ENCODE results near the gene CPD.
A peak's percentile ranks its signal among the peaks of the same experiment; 100 is the strongest.
"Not testable (repeated sequence)": the region's sequence is repeated elsewhere in the genome, so short reads cannot be mapped to it uniquely, and the experiment has no call there.

The CPD gene

DNA sequence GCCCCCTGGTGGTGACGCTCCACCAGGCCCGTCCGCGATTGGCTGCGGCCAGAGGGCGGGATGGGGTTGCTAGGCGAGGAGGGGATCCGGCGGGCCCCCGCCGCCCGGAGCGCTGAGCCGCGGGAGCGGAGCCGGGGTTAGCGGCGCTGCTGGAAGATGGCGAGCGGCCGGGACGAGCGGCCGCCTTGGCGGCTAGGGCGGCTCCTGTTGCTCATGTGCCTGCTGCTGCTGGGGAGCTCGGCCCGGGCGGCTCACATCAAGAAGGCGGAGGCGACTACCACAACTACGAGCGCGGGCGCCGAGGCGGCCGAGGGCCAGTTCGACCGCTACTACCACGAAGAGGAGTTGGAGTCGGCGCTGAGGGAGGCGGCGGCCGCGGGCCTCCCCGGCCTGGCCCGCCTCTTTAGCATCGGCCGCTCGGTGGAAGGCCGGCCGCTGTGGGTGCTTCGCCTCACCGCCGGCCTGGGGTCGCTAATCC is at the start of gene CPD:
Gene CPD, plus strand, starts transcription at position 103 of the 478 bp plus-strand sequence. Its CDS starts 54 bp downstream, at position 157.
- peak; percentile 96 for DNase-seq

DNA sequence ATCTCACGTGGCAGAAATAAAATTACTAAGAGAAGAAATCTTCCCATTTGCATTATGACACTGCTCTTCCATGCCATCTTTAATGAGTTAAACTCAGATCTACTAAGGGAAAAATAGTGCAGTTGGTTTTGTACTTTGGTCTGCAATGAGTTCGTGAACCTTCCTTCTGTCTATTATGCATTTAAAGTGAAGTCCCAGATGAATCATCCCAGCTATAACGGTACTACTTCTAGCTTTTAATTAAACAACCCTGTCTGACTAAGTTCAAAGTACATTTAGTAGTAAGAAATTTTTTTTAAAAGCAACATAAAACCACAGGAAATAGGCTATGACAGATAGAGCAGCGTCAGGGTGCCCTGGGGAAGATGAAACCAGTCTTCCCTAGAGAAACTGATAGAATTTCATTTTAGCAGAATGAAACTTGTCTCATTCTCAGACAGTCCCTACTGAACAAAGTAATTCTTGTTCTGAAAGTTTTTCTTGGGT is 46.6 kb upstream of the CPD start:
- DNase-seq, result no peak

DNA sequence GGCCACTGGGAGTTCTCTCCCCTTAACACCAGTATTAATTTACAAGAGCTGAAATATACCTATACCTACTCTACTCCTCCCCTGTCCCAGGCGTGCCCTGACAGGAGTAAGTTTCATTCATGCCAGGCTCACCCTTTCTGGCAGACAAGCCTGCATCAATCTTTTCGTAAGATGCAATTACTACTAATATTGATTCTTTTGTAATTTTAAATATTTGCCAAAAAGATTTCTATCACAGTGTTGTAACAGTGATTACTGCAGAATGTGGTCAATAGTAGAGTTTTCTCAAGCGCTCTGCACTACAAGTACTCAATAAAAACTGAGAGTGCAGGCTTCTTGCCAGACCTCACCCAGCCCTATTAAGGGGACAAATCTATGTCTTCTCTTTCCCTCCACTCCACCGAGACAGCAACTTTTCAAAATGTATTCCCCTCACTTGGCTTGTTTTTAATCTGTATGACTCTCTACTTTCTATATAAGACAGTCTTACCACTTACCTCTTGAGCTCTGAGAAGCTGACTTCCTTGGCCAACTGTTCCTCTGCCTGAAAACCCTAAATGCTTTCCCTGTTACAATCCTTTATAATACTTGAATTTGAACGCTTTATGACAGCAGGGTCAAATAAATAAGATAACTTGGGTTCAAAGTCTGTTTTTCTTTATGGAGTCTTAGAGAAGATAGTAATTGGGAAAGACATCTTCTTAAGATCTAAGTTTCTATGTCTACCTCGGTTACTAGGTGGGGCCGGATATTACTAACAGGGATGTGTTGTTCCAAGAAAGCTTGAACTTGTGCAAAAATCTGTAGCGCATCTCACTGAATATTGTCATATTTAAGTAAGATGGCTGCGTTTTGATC is 45.0 kb upstream of the CPD start, which contains the start of gene TMIGD1:
Gene TMIGD1, minus strand, starts transcription at position 555 of the 858 bp plus-strand sequence. CDS start 1,924 bp downstream, outside the sequence.
- no peak for DNase-seq

DNA sequence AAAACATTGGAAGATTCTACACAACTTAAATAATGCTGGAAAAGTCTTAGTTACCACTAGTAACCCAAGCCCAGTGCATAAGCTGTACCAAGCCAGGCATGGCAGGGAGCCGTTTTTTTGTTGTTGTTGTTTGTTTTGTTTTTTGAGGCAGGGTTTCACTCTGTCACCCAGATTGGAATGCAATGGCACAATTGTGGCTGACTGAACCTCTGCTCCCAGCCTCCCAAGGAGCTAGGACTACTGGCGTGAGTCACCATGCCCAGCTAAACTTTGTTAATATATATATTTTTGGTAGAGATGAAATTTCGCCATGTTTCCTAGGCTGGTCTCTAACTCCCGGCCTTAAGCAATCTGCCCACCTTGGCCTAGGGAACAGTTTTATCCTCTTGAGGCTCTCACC is 44.3 kb upstream of the CPD start:
- DNase-seq, result no peak

DNA sequence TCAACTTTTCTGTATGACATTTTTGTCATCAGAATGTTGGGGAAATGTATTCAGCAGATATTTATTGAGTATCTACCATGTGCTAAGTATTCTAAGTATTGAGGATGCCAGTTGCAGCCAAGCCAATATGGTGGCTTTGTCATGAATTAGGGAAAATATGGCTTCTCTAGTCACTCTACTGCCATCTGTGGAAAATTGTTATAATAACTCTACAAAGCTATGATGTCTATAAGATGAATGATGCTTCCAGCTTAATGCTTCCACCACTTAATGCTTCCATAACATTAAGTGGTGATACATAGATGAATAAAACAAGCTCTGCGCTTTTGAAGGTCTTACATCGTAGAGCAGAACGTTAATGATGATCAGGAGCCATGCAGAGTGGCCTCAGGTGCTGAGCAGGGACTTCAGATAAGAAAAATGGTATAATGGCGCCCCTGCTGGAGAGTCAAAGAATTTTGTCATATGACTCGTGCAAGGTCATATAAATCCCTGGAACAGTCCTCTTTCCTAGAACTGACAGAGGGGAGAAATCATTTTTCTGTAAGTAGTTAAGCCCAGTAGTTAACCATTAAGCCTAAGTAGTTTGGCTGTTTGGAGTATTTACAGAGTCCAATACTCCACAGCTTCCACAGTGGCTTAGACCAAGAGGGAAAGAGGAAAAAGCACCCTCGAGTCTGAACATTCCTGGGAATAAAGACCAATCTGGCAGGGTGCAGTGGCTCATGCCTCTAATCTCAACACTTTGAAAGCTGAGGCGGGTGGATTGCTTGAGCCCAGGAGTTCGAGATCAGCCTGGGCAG is 42.2 kb upstream of the CPD start:
- peak; percentile 68 for DNase-seq

DNA sequence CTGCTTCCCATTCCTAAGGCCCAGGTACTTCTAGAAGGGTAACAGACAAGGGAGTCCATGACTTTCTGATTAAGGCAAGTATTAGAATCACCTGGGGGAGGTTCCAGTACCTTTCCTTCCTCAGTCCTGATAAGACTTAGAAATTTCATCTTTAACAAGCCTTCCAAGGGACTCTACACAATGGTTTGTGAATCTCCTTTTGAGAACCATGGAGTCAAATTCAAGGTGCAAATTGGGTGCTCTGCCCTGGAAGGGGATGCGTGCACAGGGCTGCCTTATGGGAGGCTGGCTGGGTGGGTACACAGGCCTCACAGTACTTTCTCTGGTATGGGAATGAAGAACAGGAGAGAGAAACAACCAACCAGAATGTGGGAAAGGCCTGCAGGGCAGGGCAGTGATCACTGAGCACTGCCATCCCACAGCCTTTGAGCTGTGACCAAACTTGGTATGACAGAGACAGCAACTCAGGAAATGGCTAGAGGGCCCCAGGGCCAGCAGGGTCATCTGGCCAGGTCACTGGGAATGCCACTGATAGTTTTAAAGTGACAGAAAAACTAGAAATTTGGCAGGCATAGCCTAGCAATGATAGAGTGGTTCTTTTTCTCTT is 41.2 kb upstream of the CPD start:
- DNase-seq, result no peak

DNA sequence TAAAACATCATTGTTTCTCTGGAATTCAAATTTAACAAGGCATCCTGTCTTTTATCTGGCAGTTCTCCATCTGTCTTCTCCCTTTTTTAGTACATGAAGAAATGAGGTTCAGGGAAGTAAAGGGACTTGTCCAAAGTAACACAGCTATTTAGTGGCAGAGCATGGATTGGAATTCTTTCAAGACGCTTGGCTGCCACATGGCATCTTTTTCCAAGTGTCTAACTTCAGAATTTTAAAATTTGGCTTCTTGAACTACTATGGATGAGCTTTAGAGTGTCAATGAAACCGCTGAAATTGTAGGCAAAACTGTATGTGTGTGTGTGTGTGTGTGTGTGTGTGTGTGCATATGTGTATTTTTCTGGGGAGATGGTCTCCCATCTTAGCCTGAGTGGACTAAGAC is 39.6 kb upstream of the CPD start:
- DNase-seq, result no peak

DNA sequence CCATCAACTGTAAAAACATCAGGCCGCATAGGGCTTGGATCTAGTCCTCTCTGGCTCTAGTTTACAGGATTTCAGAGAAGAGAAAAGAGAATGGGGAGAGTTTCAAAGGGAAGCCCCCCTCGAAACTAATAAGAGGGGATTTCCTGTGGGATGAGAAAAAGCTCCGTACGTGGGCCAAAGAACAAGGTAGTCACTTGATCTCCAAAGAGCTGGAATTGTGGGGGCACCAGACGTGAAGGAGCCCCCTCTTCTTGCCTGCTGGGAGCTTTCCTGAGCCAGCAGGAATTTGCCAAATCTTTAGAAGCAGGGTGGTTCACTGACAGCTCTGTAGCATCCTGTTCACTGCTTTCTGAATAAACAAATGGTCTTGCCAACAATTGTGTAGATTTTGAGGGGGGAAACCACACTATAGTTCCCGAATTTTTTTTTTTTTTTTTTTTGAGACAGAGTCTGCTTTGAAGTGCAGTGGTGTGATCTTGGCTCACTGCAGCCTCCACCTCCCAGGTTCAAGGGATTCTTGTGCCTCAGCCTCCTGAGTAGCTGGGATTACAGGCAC is 37.8 kb upstream of the CPD start:
- DNase-seq, result no peak

DNA sequence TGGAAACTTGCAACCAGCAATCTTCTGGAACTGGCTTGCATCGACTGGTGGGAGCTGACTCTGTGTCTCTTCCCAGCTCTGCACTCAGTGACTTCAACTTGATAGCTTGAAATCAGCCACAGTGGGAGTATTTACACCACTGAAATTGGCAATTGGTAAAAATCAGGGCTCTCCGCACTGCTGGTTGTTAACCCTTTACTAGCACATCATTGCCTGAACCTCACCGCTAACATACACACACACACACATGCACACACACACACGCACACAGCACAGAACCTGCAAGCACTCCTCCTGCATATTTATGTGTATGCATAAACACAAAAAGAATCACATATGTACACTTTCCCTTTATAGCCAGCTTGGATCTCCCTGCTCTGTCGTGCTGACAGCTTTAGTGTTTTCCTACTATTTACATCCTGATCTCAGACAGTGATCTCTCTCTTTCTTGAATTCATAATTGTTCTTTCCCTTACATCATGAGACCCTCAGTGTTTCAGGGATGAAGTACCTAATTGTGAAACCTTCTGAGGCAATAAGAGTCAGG is 37.0 kb upstream of the CPD start:
- no peak for DNase-seq

DNA sequence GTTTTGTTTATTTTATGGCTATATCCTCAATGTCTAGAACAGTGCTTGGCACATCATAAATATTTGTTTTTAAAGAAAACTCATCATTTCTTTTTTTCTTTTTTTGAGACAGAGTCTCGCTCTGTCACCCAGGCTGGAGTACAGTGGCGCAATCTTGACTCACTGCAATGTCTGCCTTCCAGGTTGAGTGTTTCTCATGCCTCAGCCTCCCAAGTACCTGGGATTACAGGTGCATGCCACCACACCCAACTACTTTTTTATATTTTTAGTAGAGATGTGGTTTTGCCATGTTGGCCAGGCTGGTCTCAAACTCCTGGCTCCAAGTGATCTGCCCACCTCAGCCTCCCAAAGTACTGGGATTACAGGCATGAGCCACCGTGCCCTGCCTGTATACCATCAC is 35.5 kb upstream of the CPD start:
- DNase-seq, result not testable (repeated sequence)

DNA sequence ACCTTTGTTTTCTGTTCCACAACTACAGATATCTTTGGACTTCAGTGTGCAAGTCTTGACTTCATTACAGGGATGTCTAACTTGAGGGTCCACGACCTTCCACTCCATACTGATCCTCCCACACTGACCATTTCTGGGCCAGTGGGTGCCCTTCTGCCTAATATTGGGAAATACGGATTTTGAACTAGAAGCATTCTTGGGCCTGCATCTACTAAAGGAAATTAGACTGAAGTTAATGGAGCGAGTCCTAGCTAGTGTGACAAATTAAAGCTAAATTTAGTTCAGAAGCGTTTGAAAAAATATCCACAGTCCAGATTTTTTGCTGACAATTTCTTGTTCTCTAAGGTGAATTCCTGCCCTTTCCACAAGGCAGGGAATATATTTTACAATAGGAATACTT is 34.9 kb upstream of the CPD start:
- DNase-seq, result no peak

DNA sequence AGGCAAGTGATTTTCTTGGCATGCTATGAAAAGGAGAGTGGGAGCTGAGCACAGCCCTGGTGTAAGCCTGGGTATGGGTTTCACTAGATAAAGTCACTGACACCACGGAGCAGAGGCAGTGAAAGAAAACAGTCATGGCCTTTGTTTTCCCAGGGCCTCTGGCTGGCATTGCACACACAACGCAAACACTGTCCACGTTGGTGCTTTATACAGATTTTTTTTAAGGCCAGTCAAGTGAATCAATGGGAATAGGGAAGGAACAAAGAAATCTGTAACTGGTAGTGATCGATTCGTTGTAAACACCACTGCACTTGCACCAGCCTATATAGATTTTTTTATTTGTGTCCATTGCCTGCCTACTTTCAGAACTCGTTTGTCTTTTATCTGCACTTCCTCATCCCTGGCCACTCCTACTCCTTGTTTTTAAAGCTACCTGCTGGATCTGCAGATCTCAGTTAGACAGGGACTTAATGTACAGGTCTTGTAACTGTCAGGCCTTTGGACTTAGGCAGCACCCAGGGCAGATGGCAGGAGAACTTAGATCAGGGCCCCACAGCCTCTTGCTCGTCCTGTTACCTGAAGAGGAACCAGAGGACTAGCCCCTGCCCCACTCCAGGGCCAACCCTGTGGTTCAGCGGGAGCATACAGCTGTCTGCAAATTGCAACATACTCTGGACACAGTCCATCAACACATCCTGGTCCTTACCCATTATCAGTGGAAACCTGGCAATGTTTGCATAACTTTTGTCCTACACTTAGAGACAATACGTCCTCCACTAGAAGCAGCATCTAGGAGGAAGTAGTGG is 34.2 kb upstream of the CPD start:
- peak; percentile 45 for DNase-seq

DNA sequence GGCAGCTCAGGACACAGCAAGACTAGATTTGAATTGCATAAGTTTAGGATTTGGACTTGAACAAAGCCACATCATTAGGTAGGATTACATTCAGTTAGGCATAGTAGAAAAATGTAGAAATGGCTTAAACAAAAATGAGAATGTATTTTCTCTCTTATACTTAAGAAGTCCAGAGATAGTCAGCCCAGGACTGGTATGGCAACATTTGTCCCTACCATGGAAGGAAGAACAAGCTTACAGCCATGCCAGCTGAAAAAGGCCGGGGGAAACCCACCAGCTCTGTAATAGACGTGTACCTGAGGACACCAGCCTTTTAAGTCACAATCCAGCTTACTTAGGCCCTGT is 33.7 kb upstream of the CPD start:
- no peak for DNase-seq

DNA sequence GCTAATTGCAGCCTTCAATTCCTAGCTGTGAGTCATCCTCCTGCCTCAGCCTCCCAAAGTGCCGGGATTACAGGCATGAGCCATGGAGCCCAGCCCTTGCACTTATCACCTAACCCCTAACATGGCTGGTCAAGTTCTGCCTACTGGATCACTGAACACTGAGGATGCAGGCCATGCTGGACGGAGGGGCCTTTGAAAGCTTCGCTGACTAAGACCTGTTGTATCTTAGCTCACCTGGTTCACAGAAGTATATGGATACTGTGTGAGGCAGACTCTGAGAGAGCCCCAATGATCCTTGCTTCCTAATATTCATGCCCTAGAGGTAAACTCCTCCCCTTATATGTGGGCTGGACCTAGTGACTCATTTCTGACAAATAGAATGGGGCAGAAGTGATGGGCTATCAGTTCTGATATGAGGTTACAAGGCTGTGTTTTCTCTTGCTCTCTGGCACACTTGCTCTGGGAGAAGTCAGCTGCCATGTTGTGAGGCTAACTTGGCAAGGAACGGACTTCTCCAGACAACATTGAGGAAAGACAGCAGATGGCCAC is 33.1 kb upstream of the CPD start:
- no peak for DNase-seq

DNA sequence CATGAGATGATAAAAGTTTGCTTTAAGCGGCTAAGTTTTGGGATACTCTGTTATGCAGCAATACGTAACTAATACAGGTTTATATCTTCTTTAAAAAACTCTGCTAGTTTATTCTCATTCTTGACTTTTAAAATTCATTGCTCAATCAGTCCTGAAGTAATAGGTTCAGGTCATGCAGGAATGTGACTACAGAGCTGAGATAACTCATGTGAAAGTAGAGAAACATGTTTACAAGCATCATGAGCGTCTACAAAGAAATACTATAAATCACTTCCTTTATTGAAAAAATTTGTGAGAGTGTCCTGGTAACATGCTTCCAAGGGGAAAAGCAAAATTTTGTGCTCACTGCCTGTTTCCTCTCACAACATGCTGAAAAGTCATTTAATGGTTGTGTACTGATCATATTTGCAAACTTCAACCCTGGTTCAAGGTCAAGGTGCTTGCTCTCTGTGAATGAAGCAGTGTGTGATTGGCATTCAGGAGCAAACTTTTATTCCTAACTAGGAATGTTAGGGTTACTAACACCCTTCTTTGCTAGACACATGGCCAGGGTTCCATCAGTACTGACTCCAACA is 32.4 kb upstream of the CPD start:
- no peak for DNase-seq

DNA sequence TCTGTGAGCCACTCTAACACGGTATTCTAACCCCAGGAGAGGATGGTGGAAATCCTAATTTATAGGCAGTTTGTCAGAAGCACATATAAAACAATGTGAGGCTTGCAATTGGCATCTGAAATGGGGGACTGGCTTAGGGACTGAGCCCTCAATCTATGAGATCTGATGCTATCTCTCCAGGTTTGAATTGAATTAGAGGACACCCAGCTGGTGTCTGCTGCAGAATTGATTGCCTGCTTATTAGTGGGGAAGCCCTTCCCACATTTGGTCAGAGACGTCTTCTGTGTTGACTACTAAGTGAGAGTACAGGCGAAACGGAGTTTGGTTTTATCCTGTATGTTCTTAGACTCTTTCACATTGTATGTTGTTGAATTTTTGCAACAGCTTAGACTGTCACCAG is 31.2 kb upstream of the CPD start:
- no peak for DNase-seq

DNA sequence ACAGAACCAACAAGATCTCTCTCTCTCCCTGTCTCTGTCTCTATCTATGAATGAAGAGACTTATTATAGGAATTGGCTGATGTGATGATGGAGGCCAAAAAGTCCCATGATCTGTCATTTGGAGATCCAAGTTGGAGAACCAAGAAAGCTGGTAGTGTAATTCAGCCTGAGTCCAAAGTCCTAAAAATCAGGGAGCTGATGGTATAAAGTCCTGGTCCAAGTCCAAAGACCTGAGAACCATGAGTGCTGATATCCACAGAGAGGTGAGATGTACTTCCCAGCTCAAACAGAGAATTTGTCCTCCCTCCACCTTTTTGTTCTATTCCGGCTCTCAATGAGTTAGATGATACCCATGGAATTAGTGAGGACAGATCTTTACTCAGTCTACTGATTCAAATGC is 29.5 kb upstream of the CPD start:
- DNase-seq, result no peak

DNA sequence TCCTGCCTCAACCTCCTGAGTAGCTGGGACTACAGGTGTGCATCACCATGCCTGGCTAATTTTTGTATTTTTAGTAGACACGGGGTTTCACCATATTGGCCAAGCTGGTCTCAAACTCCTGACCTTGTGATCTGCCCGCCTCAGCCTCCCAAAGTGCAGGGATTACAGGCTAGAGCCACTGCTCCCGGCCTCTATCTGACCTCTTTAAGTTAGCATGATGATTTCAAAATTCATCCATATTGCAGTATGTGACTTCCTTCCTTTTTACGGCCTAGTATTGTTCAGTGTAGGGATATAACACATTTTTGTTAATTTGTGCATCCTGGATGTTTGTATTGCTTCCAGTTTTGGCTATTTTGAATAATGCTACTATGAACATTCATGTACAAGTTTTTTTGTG is 27.5 kb upstream of the CPD start:
- not testable (repeated sequence) for DNase-seq

DNA sequence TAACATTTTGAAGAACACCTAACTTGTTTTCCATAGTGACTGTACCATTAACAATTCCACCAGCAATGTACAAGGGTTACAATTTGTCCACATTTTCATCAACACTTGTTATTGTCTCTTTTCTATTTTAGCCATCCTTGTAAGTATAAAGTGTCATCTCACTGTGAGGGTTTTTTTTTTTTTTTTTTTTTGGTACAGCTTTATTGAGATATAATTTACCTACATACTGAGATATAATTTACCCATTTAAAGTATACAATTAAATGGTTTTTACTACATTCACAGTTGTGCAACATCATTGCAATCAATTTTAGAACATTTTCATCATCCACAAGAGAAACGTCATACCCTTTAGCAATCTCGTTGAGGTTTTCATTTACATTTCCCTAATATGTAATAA is 27.0 kb upstream of the CPD start:
- no peak for DNase-seq

DNA sequence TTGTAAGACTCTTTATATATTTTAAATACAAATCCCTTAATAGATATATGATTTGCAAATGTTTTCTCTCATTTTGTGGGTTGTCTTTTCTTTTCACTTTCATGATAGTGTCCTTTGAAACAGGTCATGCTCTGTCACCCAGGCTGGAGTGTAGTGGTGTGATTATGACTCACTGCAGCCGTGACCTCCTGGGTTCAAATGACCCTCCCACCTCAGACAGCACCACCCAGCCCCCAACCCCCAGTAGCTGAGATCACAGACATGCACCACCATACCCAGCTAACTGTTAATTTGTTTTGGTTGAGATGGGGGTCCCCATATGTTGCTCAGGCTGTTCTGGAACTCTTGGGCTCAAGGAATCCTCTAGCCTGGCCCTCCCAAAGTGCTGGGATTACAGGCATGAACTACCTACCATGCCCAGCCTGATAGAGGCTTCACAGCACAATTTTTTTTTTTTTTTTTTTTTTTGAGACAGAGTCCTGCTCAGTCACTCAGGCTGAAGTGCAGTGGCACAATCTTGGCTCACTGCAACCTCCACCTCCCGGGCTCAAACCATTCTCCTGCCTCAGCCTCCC is 26.4 kb upstream of the CPD start:
- DNase-seq, result no peak

DNA sequence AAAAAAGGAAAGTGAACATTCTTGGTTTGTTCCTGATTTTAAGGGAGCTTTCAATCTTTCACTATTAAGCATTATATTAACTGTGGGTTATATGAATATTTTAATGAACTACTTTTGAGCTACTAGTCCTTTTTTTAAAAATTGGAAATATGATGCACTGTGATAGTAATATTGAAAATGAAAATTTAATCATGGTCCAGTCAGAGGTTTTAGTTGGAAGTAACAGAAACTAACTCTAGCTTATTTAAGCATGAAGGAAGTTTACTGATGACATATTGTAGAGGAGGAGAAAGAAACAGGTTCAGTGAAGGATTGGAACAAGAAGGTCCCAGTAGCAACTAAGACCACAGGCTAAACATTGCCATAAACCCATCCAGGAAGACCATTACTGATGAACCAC is 24.0 kb upstream of the CPD start:
- no peak for DNase-seq

Measured in RPMI8226 (cell line).